IMR-90 (cell line): Measurements from ENCODE around the gene MARS1. TPM values are rescaled to one million over a fixed set of nuclear protein-coding genes. Genes with fewer than 3 reads are reported as not detected.

Source experiments
- ATAC-seq: fragments of 200-7000 bp; cut with Tn5 transposase; 2 replicates; pipeline ENCODE4 v1.9.1; 2020; ENCODE audit warnings: low read depth, mild to moderate bottlenecking, moderate library complexity
- BruUV-seq: library from RNA; stranded (reverse); fragments of 400-500 nt; replicated peaks from 2 replicates; lab custom pipeline; 2021; lab: Mats Ljungman, UMichigan
- CTCF ChIA-PET: fragments of 300-600 bp; formaldehyde crosslinking; extraction: SDS; loops from one replicate; lab custom pipeline; 2021; ENCODE audit warnings: antibody characterized with exemption; lab: Yijun Ruan, JAX
- POLR2A ChIA-PET: fragments of 300-600 bp; sonication (Branson Sonifier 250); formaldehyde crosslinking; loops from one replicate; lab custom pipeline; 2022; ENCODE audit warnings: antibody characterized with exemption; ENCODE audit not compliant: unreplicated experiment; lab: Charles Lee
- DNase-seq: peaks from one replicate; pipeline ENCODE4 v3.0.0; 2013
- H2AFZ ChIP-seq: replicated peaks from 2 replicates; pipeline ENCODE3; 2013; ENCODE audit warnings: low read length, mild to moderate bottlenecking; ENCODE audit not compliant: poor library complexity
- H2AK5ac ChIP-seq: 2 replicates; pipeline ENCODE4 v1.6.1; 2013; ENCODE audit warnings: low read depth, low read length, inconsistent platforms
- H2AK9ac ChIP-seq: replicated peaks from 2 replicates; pipeline ENCODE3; 2013; ENCODE audit warnings: mild to moderate bottlenecking, low read depth, low read length, moderate library complexity; ENCODE audit not compliant: poor library complexity
- H2BK120ac ChIP-seq: 2 replicates; pipeline ENCODE4 v1.6.1; 2013; ENCODE audit warnings: low read depth, low read length, inconsistent platforms
- H2BK15ac ChIP-seq: 3 replicates; pipeline ENCODE4 v1.6.1; 2013; ENCODE audit warnings: low read depth, low read length, inconsistent platforms
- H2BK20ac ChIP-seq: 2 replicates; pipeline ENCODE4 v1.6.1; 2013; ENCODE audit warnings: low read depth, mild to moderate bottlenecking, inconsistent platforms, low read length, moderate library complexity
- H2BK5ac ChIP-seq: 2 replicates; pipeline ENCODE4 v1.6.1; 2013; ENCODE audit warnings: mild to moderate bottlenecking, low read depth, low read length, inconsistent platforms; ENCODE audit not compliant: poor library complexity, severe bottlenecking
- H3K14ac ChIP-seq: replicated peaks from 2 replicates; pipeline ENCODE4 v1.6.1; 2013; ENCODE audit warnings: low read depth, low read length, inconsistent platforms
- H3K18ac ChIP-seq: 2 replicates; pipeline ENCODE4 v1.6.1; 2013; ENCODE audit warnings: low read depth, low read length, control low read depth
- H3K23ac ChIP-seq: 2 replicates; pipeline ENCODE4 v1.6.1; 2013; ENCODE audit warnings: low read depth, low read length, inconsistent platforms
- H3K27ac ChIP-seq: 2 replicates; pipeline ENCODE4 v1.5.1; 2013; ENCODE audit warnings: mild to moderate bottlenecking, control low read depth, low read length; ENCODE audit not compliant: insufficient read depth
- H3K27me3 ChIP-seq: 2 replicates; pipeline ENCODE4 v1.6.1; 2013; ENCODE audit warnings: low read length; ENCODE audit not compliant: control insufficient read depth, insufficient read depth
- H3K36me3 ChIP-seq: 2 replicates; pipeline ENCODE4 v1.6.1; 2013; ENCODE audit warnings: low read length, mixed read lengths; ENCODE audit not compliant: control insufficient read depth, insufficient read depth
- H3K4ac ChIP-seq: 2 replicates; pipeline ENCODE4 v1.6.1; 2013; ENCODE audit warnings: low read depth, low read length, inconsistent platforms
- H3K4me1 ChIP-seq: 2 replicates; pipeline ENCODE4 v1.6.1; 2013; ENCODE audit warnings: low read length, mixed read lengths; ENCODE audit not compliant: control insufficient read depth, insufficient read depth
- H3K4me2 ChIP-seq: 2 replicates; pipeline ENCODE4 v1.6.1; 2013; ENCODE audit warnings: low read depth, mild to moderate bottlenecking, control low read depth, low read length, moderate library complexity
- H3K4me3 ChIP-seq: 2 replicates; pipeline ENCODE4 v1.5.1; 2013; ENCODE audit warnings: low read depth, mild to moderate bottlenecking, control low read depth, low read length, moderate library complexity; ENCODE audit not compliant: insufficient read depth
- H3K56ac ChIP-seq: 2 replicates; pipeline ENCODE4 v1.6.1; 2013; ENCODE audit warnings: low read length, inconsistent platforms; ENCODE audit not compliant: insufficient read depth; ENCODE audit errors: extremely low read depth
- H3K79me1 ChIP-seq, 2 experiments: 2 replicates each; pipeline ENCODE4 v1.6.1; 2013; ENCODE audit warnings: low read length in 2 of 2, inconsistent platforms in 1 of 2, low read depth in 1 of 2
- H3K9ac ChIP-seq: 2 replicates; pipeline ENCODE4 v1.6.1; 2013; ENCODE audit warnings: low read depth, low read length, control low read depth
- H3K9me1 ChIP-seq: 2 replicates; pipeline ENCODE4 v1.6.1; 2013; ENCODE audit warnings: low read length, inconsistent platforms; ENCODE audit not compliant: insufficient read depth
- H3K9me3 ChIP-seq: 2 replicates; pipeline ENCODE4 v1.6.1; 2013; ENCODE audit warnings: low read length; ENCODE audit not compliant: control insufficient read depth, insufficient read depth
- H4K20me1 ChIP-seq: 2 replicates; pipeline ENCODE4 v1.6.1; 2013; ENCODE audit warnings: low read length, inconsistent platforms; ENCODE audit not compliant: insufficient read depth
- H4K5ac ChIP-seq: 2 replicates; pipeline ENCODE4 v1.6.1; 2013; ENCODE audit warnings: mild to moderate bottlenecking, low read depth, low read length, control low read depth
- H4K8ac ChIP-seq, 2 experiments: 2 replicates each; pipeline ENCODE4 v1.6.1; 2013; ENCODE audit warnings: low read depth in 2 of 2, low read length in 2 of 2, control low read depth in 1 of 2, inconsistent platforms in 1 of 2
- H4K91ac ChIP-seq: 2 replicates; pipeline ENCODE4 v1.6.1; 2013; ENCODE audit warnings: low read depth, low read length, inconsistent platforms; ENCODE audit not compliant: insufficient read depth
- BHLHE40 ChIP-seq: fragments of 150-350 bp; IDR thresholded peaks from 2 replicates; pipeline ENCODE4 v1.6.1; 2016; ENCODE audit warnings: mild to moderate bottlenecking, low read depth, low read length
- CEBPB ChIP-seq: IDR thresholded peaks from 2 replicates; pipeline ENCODE4 v1.6.1; 2012; ENCODE audit warnings: low read depth, low read length, improper control_type of control experiment
- CHD1 ChIP-seq: IDR thresholded peaks from 2 replicates; pipeline ENCODE4 v1.6.1; 2012; ENCODE audit warnings: low read depth, low read length, improper control_type of control experiment
- CTCF ChIP-seq: conservative IDR thresholded peaks from 2 replicates; pipeline ENCODE4 v1.5.1; 2012; ENCODE audit warnings: mild to moderate bottlenecking, low read depth, low read length, improper control_type of control experiment
- FOS ChIP-seq: fragments of 150-350 bp; IDR thresholded peaks from 2 replicates; pipeline ENCODE4 v1.6.1; 2016; ENCODE audit warnings: low read depth, low read length
- MAFK ChIP-seq: IDR thresholded peaks from 2 replicates; pipeline ENCODE4 v1.6.1; 2012; ENCODE audit warnings: low read depth, low read length, improper control_type of control experiment
- MAZ ChIP-seq: IDR thresholded peaks from 2 replicates; pipeline ENCODE4 v1.6.1; 2012; ENCODE audit warnings: low read depth, mild to moderate bottlenecking, low read length, improper control_type of control experiment, moderate library complexity, borderline replicate concordance
- MXI1 ChIP-seq: IDR thresholded peaks from 2 replicates; pipeline ENCODE4 v1.6.1; 2012; ENCODE audit warnings: low read depth, mild to moderate bottlenecking, low read length, moderate library complexity, borderline replicate concordance
- NFE2L2 ChIP-seq: fragments of 150-350 bp; IDR thresholded peaks from 2 replicates; pipeline ENCODE4 v1.6.1; 2016; ENCODE audit warnings: low read depth, mild to moderate bottlenecking, low read length
- POLR2A ChIP-seq: IDR thresholded peaks from 2 replicates; pipeline ENCODE4 v1.6.1; 2012; ENCODE audit warnings: mild to moderate bottlenecking, low read depth, low read length
- RAD21 ChIP-seq: IDR thresholded peaks from 2 replicates; pipeline ENCODE4 v1.6.1; 2012; ENCODE audit warnings: low read length, improper control_type of control experiment
- RCOR1 ChIP-seq: IDR thresholded peaks from 2 replicates; pipeline ENCODE4 v1.6.1; 2012; ENCODE audit warnings: mild to moderate bottlenecking, low read length, improper control_type of control experiment; ENCODE audit not compliant: insufficient replicate concordance
- RFX5 ChIP-seq: IDR thresholded peaks from 2 replicates; pipeline ENCODE4 v1.8.0; 2012; ENCODE audit warnings: low read depth, mild to moderate bottlenecking, low read length, moderate library complexity
- SMC3 ChIP-seq: fragments of 150-350 bp; IDR thresholded peaks from 2 replicates; pipeline ENCODE4 v1.6.1; 2016; ENCODE audit warnings: low read depth, mild to moderate bottlenecking, antibody characterized with exemption, low read length, moderate library complexity
- WGBS, 2 experiments: methylation state at CpG; one replicate each; pipeline versions ENCODE4 v1.1.5 to v1.1.7; 2013; ENCODE audit warnings: missing lambda C conversion rate in 2 of 2; ENCODE audit not compliant: insufficient read length in 1 of 2; ENCODE audit errors: extremely low coverage in 2 of 2; 5-methylcytosine and 5-hydroxymethylcytosine counted together
- dilution Hi-C: fragments of 300-500 bp; cut with HindIII; formaldehyde crosslinking; loops from one replicate; pipeline ENCODE4 v1.14.3; 2018; ENCODE audit warnings: low sequenced_read_pairs; ENCODE audit not compliant: unreplicated experiment
- in situ Hi-C: fragments of 300-500 bp; cut with MboI; formaldehyde crosslinking; loops from 3 replicates; pipeline ENCODE4 v1.14.3; 2019; ENCODE audit warnings: low sequenced_read_pairs, inconsistent platforms, mixed read lengths
- intact Hi-C: fragments of 100-400 bp; cut with micrococcal nuclease; formaldehyde crosslinking; loops from 2 replicates; pipeline ENCODE4 v1.10.0; 2022
- polyA plus RNA-seq, 3 experiments: library from polyadenylated mRNA; depleted of rRNA; stranded (reverse); fragments of >200 nt; gene quantifications; 2 replicates each; pipeline ENCODE4 v1.2.3, GENCODE V29; 2012; ENCODE audit warnings: low replicate concordance in 1 of 3
- total RNA-seq: library from RNA; depleted of rRNA; stranded (reverse); fragments of >200 nt; gene quantifications from 2 replicates; pipeline ENCODE4 v1.2.3, GENCODE V29; 2012

MARS1 gene
- total and polyA plus RNA-seq, 2 of the 4 experiments (the other 2 are of a cell fraction) = 156 to 164 TPM

GRCh38 chr12:57533108-57533507, 45.2 kb downstream of the MARS1 start:
- ATAC-seq = no peak
- Histone ChIP-seq H4K8ac (no peak overlapping the region), H3K56ac (no peak overlapping the region), H2AK9ac (no peak overlapping the region), H3K27ac (no peak overlapping the region), H2AK5ac (no peak overlapping the region), H3K27me3 (no peaks in the 10 kb centered on the region), H2BK20ac (no peak overlapping the region), H3K36me3 (peaks cover 70% of the 10 kb centered on the region), H3K4ac (no peak overlapping the region), H3K9ac (no peak overlapping the region), H3K79me1 (peaks cover 22 to 46% of the 10 kb centered on the region in 2 experiments), H3K4me1 (no peaks in the 10 kb centered on the region), H2AFZ (no peak overlapping the region), H2BK120ac (no peak overlapping the region), H4K91ac (no peak overlapping the region), H4K5ac (no peak overlapping the region), H3K4me2 (no peak overlapping the region), H4K20me1 (peaks cover 4% of the 10 kb centered on the region), H2BK15ac (no peak overlapping the region), H3K4me3 (no peak overlapping the region), H3K23ac (no peak overlapping the region), H3K9me3 (no peaks in the 10 kb centered on the region), H3K14ac (no peak overlapping the region), H2BK5ac (no peak overlapping the region), H3K18ac (no peak overlapping the region), H3K9me1 (peaks cover 6% of the 10 kb centered on the region; the same call in 1 of the 2 replicates)
- intact Hi-C loops = no loop called here
- ChIA-PET CTCF (no interaction called here), POLR2A (no interaction called here)
- no peak for DNase-seq
- no CpG with 5 or more reads among the region's 8 CpGs for WGBS, 2 experiments
- no peak for TF ChIP-seq RCOR1
- no peak for TF ChIP-seq RAD21
- TF ChIP-seq FOS = no peak
- TF ChIP-seq RFX5 = no peak
- TF ChIP-seq MAFK = no peak
- no peak for TF ChIP-seq NFE2L2
- TF ChIP-seq BHLHE40 = no peak
- TF ChIP-seq CTCF = no peak
- TF ChIP-seq SMC3 = no peak
- TF ChIP-seq POLR2A = no peak
- TF ChIP-seq MAZ = no peak
- no peak for TF ChIP-seq CEBPB
- TF ChIP-seq MXI1 = no peak
- TF ChIP-seq CHD1 = no peak
- dilution Hi-C loops = no loop called here
- BruUV-seq = no TSS peak
- in situ Hi-C loops = no loop called here
